Fibroblast of lung (primary cell): ENCODE data around the gene GLIS1. TPM values are rescaled to one million over a fixed set of nuclear protein-coding genes. Genes with fewer than 3 reads are reported as not detected.

Source experiments
- DNase-seq, 2 donors: peaks; one replicate each; pipeline versions ENCODE4 v3.0.0 to v3.0.0-alpha.2; 2010; ENCODE audit warnings: low read depth in 2 of 2
- H2AFZ ChIP-seq: 2 replicates; pipeline ENCODE4 v1.5.1; 2012; ENCODE audit warnings: low read length, control low read depth, inconsistent platforms
- H3K27ac ChIP-seq: 2 replicates; pipeline ENCODE4 v1.5.1; 2011; ENCODE audit warnings: low read length, control low read depth; ENCODE audit not compliant: insufficient read depth
- H3K27me3 ChIP-seq: 2 replicates; pipeline ENCODE4 v1.5.1; 2011; ENCODE audit warnings: mild to moderate bottlenecking, low read length; ENCODE audit not compliant: control insufficient read depth, insufficient read depth
- H3K36me3 ChIP-seq: 2 replicates; pipeline ENCODE4 v1.5.1; 2011; ENCODE audit warnings: low read length; ENCODE audit not compliant: control insufficient read depth, insufficient read depth
- H3K4me1 ChIP-seq: 2 replicates; pipeline ENCODE4 v1.5.1; 2011; ENCODE audit warnings: low read length; ENCODE audit not compliant: control insufficient read depth, insufficient read depth; ENCODE audit errors: extremely low read depth
- H3K4me2 ChIP-seq: 2 replicates; pipeline ENCODE4 v1.5.1; 2011; ENCODE audit warnings: low read length, control low read depth; ENCODE audit not compliant: insufficient read depth; ENCODE audit errors: extremely low read depth
- H3K4me3 ChIP-seq, 4 experiments: fragments of 200-600 bp in 1 of 4; sonication (generic) in 1 of 4; replicated peaks in 1 of 4; 2 replicates each; pipeline ENCODE4 v1.5.1; 2011 to 2016; ENCODE audit warnings: low read length in 4 of 4, low read depth in 3 of 4, mild to moderate bottlenecking in 3 of 4, control low read depth in 2 of 4, inconsistent platforms in 1 of 4, mixed read lengths in 1 of 4; ENCODE audit not compliant: insufficient read depth in 1 of 4; ENCODE audit errors: control extremely low read depth in 1 of 4
- H3K79me2 ChIP-seq: 2 replicates; pipeline ENCODE4 v1.5.1; 2012; ENCODE audit warnings: mild to moderate bottlenecking, low read length, inconsistent platforms; ENCODE audit not compliant: control insufficient read depth, insufficient read depth
- H3K9ac ChIP-seq: 2 replicates; pipeline ENCODE4 v1.5.1; 2011; ENCODE audit warnings: mild to moderate bottlenecking, low read length, control low read depth; ENCODE audit not compliant: insufficient read depth
- H3K9me3 ChIP-seq: 2 replicates; pipeline ENCODE4 v1.5.1; 2012; ENCODE audit warnings: low read depth, low read length; ENCODE audit not compliant: control insufficient read depth, insufficient read depth
- H4K20me1 ChIP-seq: 2 replicates; pipeline ENCODE4 v1.5.1; 2011; ENCODE audit warnings: low read length; ENCODE audit not compliant: control insufficient read depth, insufficient read depth; ENCODE audit errors: extremely low read depth
- CTCF ChIP-seq, 2 donors: IDR thresholded peaks in 1 of 2; conservative IDR thresholded peaks in 1 of 2; 1 replicate in 1 of 2; 2 replicates in 1 of 2; pipeline ENCODE4 v1.5.1; 2011 to 2012; ENCODE audit warnings: low read length in 2 of 2, control low read depth in 1 of 2, inconsistent platforms in 1 of 2, low read depth in 1 of 2, mild to moderate bottlenecking in 1 of 2
- EZH2 ChIP-seq: IDR thresholded peaks from 2 replicates; pipeline ENCODE4 v1.5.1; 2012; ENCODE audit warnings: low read length, control low read depth, mild to moderate bottlenecking; ENCODE audit errors: missing control alignments
- polyA plus RNA-seq, 2 donors: library from polyadenylated mRNA; depleted of rRNA in 1 of 2; stranded (reverse) in 1 of 2; unstranded in 1 of 2; fragments of >200 nt; gene quantifications; 2 replicates each; pipeline ENCODE4 v1.2.1, GENCODE V29; 2011 to 2012; ENCODE audit warnings: missing spikeins in 1 of 2
- total RNA-seq: library from RNA; depleted of rRNA; stranded (reverse); fragments of >200 nt; gene quantifications from 2 replicates; pipeline ENCODE4 v1.2.1, GENCODE V29; 2014

The GLIS1 gene
- total and polyA plus RNA-seq, 2 donors (not counting 1 experiment from before 2014, with no cell fraction given), result under 0.01 to 0.05 TPM

- TF ChIP-seq EZH2 (no peak), CTCF (conservative IDR thresholded peaks at IDR 0.05 in 1 of 2, IDR thresholded peaks at IDR 0.05 in 1 of 2; ENCODE audit: low read depth in 1 of 2, low read length in 2 of 2) (no peak)
- H2AFZ ChIP-seq, result no peak overlapping the region
- H3K27me3 ChIP-seq, result peaks cover 11% of the 10 kb centered on the region
- no peaks in the 10 kb centered on the region for H4K20me1 ChIP-seq
- H3K4me2 ChIP-seq, result no peak overlapping the region
- H3K36me3 ChIP-seq, result no peaks in the 10 kb centered on the region
- H3K79me2 ChIP-seq, result no peaks in the 10 kb centered on the region
- no peaks in the 10 kb centered on the region for H3K4me1 ChIP-seq
- no peak overlapping the region for H3K9ac ChIP-seq
- no peaks in the 10 kb centered on the region for H3K9me3 ChIP-seq
- H3K4me3 ChIP-seq, result no peak overlapping the region
- H3K27ac ChIP-seq, result no peak overlapping the region
- DNase-seq, result no peak
Measured at GRCh38 chr1:53567450-53567849, 171.5 kb downstream of the GLIS1 start.

- no peaks in the 10 kb centered on the region for H3K36me3 ChIP-seq
- H3K9me3 ChIP-seq, result no peaks in the 10 kb centered on the region
- no peaks in the 10 kb centered on the region for H3K79me2 ChIP-seq
Measured at GRCh38 chr1:53563611-53564010, 175.4 kb downstream of the GLIS1 start.

GRCh38 chr1:53562981-53563379, 176.0 kb downstream of the GLIS1 start:
- TF ChIP-seq CTCF (conservative IDR thresholded peaks at IDR 0.05 in 1 of 2, IDR thresholded peaks at IDR 0.05 in 1 of 2; ENCODE audit: low read depth in 1 of 2, low read length in 2 of 2) (no peak), EZH2 (no peak)
- Histone ChIP-seq H2AFZ (no peak overlapping the region), H3K27ac (no peak overlapping the region), H3K4me3 (no peak overlapping the region), H3K4me1 (no peaks in the 10 kb centered on the region), H3K36me3 (no peaks in the 10 kb centered on the region), H3K9ac (no peak overlapping the region), H3K27me3 (peaks cover 15% of the 10 kb centered on the region), H4K20me1 (no peaks in the 10 kb centered on the region), H3K9me3 (no peaks in the 10 kb centered on the region), H3K79me2 (no peaks in the 10 kb centered on the region), H3K4me2 (no peak overlapping the region)
- no peak for DNase-seq

More at GRCh38 chr1:53563611-53564010, 175.4 kb downstream of the GLIS1 start:
- H3K27ac ChIP-seq, result no peak overlapping the region
- H2AFZ ChIP-seq, result no peak overlapping the region
- H3K4me2 ChIP-seq, result no peak overlapping the region
- no peak overlapping the region for H3K9ac ChIP-seq
- TF ChIP-seq EZH2, result no peak
- no peak for TF ChIP-seq CTCF (conservative IDR thresholded peaks at IDR 0.05 in 1 of 2, IDR thresholded peaks at IDR 0.05 in 1 of 2; ENCODE audit: low read depth in 1 of 2, low read length in 2 of 2)
- H3K4me3 ChIP-seq, result no peak overlapping the region
- H4K20me1 ChIP-seq, result no peaks in the 10 kb centered on the region
- no peak for DNase-seq
- no peaks in the 10 kb centered on the region for H3K4me1 ChIP-seq
- peaks cover 17% of the 10 kb centered on the region for H3K27me3 ChIP-seq
